ENCODE data around the gene OCEL1. TPM values are rescaled to one million over a fixed set of nuclear protein-coding genes. Genes with fewer than 3 reads are reported as not detected.

OCEL1 gene
- total and polyA plus RNA-seq, 2 of the 13 experiments (the other 11 are each of a cell fraction or from before 2014, with no cell fraction given): 10.6 to 17.2 TPM

- TF ChIP-seq, protein P1, sequence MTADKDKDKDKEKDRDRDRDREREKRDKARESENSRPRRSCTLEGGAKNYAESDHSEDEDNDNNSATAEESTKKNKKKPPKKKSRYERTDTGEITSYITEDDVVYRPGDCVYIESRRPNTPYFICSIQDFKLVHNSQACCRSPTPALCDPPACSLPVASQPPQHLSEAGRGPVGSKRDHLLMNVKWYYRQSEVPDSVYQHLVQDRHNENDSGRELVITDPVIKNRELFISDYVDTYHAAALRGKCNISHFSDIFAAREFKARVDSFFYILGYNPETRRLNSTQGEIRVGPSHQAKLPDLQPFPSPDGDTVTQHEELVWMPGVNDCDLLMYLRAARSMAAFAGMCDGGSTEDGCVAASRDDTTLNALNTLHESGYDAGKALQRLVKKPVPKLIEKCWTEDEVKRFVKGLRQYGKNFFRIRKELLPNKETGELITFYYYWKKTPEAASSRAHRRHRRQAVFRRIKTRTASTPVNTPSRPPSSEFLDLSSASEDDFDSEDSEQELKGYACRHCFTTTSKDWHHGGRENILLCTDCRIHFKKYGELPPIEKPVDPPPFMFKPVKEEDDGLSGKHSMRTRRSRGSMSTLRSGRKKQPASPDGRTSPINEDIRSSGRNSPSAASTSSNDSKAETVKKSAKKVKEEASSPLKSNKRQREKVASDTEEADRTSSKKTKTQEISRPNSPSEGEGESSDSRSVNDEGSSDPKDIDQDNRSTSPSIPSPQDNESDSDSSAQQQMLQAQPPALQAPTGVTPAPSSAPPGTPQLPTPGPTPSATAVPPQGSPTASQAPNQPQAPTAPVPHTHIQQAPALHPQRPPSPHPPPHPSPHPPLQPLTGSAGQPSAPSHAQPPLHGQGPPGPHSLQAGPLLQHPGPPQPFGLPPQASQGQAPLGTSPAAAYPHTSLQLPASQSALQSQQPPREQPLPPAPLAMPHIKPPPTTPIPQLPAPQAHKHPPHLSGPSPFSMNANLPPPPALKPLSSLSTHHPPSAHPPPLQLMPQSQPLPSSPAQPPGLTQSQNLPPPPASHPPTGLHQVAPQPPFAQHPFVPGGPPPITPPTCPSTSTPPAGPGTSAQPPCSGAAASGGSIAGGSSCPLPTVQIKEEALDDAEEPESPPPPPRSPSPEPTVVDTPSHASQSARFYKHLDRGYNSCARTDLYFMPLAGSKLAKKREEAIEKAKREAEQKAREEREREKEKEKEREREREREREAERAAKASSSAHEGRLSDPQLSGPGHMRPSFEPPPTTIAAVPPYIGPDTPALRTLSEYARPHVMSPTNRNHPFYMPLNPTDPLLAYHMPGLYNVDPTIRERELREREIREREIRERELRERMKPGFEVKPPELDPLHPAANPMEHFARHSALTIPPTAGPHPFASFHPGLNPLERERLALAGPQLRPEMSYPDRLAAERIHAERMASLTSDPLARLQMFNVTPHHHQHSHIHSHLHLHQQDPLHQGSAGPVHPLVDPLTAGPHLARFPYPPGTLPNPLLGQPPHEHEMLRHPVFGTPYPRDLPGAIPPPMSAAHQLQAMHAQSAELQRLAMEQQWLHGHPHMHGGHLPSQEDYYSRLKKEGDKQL (CRISPR knock-in tag; IDR thresholded peaks at IDR 0.05; ENCODE audit: low read depth): no peak
- TF ChIP-seq NCOR1 (IDR thresholded peaks at IDR 0.05; ENCODE audit: borderline replicate concordance, low read length) (no peak), ZNF44 (CRISPR knock-in tag; IDR thresholded peaks at IDR 0.05) (peak; percentile 75; the same call in 1 of the 2 replicates), UBTF (CRISPR knock-in tag; IDR thresholded peaks at IDR 0.05) (peak; percentile 33; the same call in 1 of the 2 replicates), TOPORS (CRISPR knock-in tag; IDR thresholded peaks at IDR 0.05) (no peak), POLR2G (IDR thresholded peaks at IDR 0.05; ENCODE audit: low read depth, low read length) (peak; percentile 95), ZNF547 (CRISPR knock-in tag; IDR thresholded peaks at IDR 0.05) (no peak), ZNF615 (CRISPR knock-in tag; IDR thresholded peaks at IDR 0.05; ENCODE audit: borderline replicate concordance) (no peak), AHR (CRISPR knock-in tag; IDR thresholded peaks at IDR 0.05) (no peak), IKZF4 (CRISPR knock-in tag; IDR thresholded peaks at IDR 0.05; ENCODE audit: borderline replicate concordance, low read depth, not compliant biosample characterization) (peak; percentile 43), ARNT2 (CRISPR knock-in tag; IDR thresholded peaks at IDR 0.05; ENCODE audit: low read depth) (0 out of 2 replicates have a peak, but pooled peaks have one; percentile 51), ZNF691 (CRISPR knock-in tag; IDR thresholded peaks at IDR 0.05; ENCODE audit: borderline replicate concordance, low read depth) (no peak), BHLHE40 (IDR thresholded peaks at IDR 0.05; ENCODE audit: low read length) (no peak), SRSF1 (optimal IDR thresholded peaks at IDR 0.05; ENCODE audit: low read depth, low read length) (peak; percentile 82), RXRA (CRISPR knock-in tag; IDR thresholded peaks at IDR 0.05) (0 out of 2 replicates have a peak, but pooled peaks have one; percentile 50)
- TF ChIP-seq, protein P2, sequence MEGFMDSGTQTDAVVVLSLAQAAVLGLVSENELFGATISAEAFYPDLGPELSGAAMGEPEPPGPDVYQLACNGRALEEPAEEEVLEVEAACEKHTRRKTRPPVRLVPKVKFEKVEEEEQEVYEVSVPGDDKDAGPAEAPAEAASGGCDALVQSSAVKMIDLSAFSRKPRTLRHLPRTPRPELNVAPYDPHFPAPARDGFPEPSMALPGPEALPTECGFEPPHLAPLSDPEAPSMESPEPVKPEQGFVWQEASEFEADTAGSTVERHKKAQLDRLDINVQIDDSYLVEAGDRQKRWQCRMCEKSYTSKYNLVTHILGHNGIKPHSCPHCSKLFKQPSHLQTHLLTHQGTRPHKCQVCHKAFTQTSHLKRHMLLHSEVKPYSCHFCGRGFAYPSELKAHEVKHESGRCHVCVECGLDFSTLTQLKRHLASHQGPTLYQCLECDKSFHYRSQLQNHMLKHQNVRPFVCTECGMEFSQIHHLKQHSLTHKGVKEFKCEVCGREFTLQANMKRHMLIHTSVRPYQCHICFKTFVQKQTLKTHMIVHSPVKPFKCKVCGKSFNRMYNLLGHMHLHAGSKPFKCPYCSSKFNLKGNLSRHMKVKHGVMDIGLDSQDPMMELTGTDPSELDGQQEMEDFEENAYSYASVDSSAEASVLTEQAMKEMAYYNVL (CRISPR knock-in tag; IDR thresholded peaks at IDR 0.05; ENCODE audit: borderline replicate concordance): peak; percentile 69; the same call in 1 of the 2 replicates
Measured at GRCh38 chr19:17215127-17215971, 10.7 kb upstream of the OCEL1 start, which contains the start of gene USE1 (continued).

Measured in HepG2 (cell line).